Ramos (cell line): ENCODE measurements around the gene LILRB2.
"Not testable (repeated sequence)": the region's sequence is repeated elsewhere in the genome, so short reads cannot be mapped to it uniquely, and the experiment has no call there.

Source experiments
- in situ Hi-C: fragments of 300-500 bp; cut with MboI; formaldehyde crosslinking; loops from one replicate; pipeline ENCODE4 v1.14.3; 2022; ENCODE audit warnings: low sequenced_read_pairs; ENCODE audit not compliant: unreplicated experiment

Gene LILRB2

GRCh38 chr19:54281007-54281728 is at the start of gene LILRB2:
Gene LILRB2, minus strand, starts transcription at chr19:54281110. Its CDS starts 614 bp downstream, at chr19:54280496.
- in situ Hi-C loops, result no loop called here

GRCh38 chr19:54329476-54330165 is 48.7 kb upstream of the LILRB2 start:
- in situ Hi-C loops, result no loop called here

GRCh38 chr19:54328781-54329180 is 47.9 kb upstream of the LILRB2 start:
- in situ Hi-C loops, result not testable (repeated sequence)

- in situ Hi-C loops, result no loop called here
Observed at GRCh38 chr19:54325631-54326030, 44.7 kb upstream of the LILRB2 start.

GRCh38 chr19:54325194-54325621 is 44.3 kb upstream of the LILRB2 start:
- in situ Hi-C loops, result no loop called here

GRCh38 chr19:54324071-54324470 is 43.2 kb upstream of the LILRB2 start:
- in situ Hi-C loops, result no loop called here

- in situ Hi-C loops, result not testable (repeated sequence)
Observed at GRCh38 chr19:54322934-54323333, 42.0 kb upstream of the LILRB2 start.

GRCh38 chr19:54322295-54322694 is 41.4 kb upstream of the LILRB2 start:
- in situ Hi-C loops, result not testable (repeated sequence)

- in situ Hi-C loops, result no loop called here
Observed at GRCh38 chr19:54319892-54320670, 39.2 kb upstream of the LILRB2 start.

GRCh38 chr19:54319049-54319448 is 38.1 kb upstream of the LILRB2 start:
- in situ Hi-C loops, result no loop called here

- in situ Hi-C loops, result no loop called here
Observed at GRCh38 chr19:54317965-54318240, 37.0 kb upstream of the LILRB2 start.

- in situ Hi-C loops, result no loop called here
Observed at GRCh38 chr19:54317108-54317964, 36.4 kb upstream of the LILRB2 start.

- in situ Hi-C loops, result no loop called here
Observed at GRCh38 chr19:54316746-54317107, 35.8 kb upstream of the LILRB2 start.

GRCh38 chr19:54315956-54316355 is 35.0 kb upstream of the LILRB2 start:
- in situ Hi-C loops, result no loop called here

- in situ Hi-C loops, result no loop called here
Observed at GRCh38 chr19:54312436-54313377, 31.8 kb upstream of the LILRB2 start, which contains the start of gene LILRA5. Gene LILRA5, minus strand, starts transcription at chr19:54313166. Its CDS starts 147 bp downstream, at chr19:54313019.

- in situ Hi-C loops, result no loop called here
Observed at GRCh38 chr19:54312011-54312410, 31.1 kb upstream of the LILRB2 start.

GRCh38 chr19:54311486-54311885 is 30.6 kb upstream of the LILRB2 start:
- in situ Hi-C loops, result no loop called here

- in situ Hi-C loops, result no loop called here
Observed at GRCh38 chr19:54310543-54310942, 29.6 kb upstream of the LILRB2 start.

- in situ Hi-C loops, result no loop called here
Observed at GRCh38 chr19:54309811-54310210, 28.9 kb upstream of the LILRB2 start.
